Kidney (tissue), 14 donors: ENCODE results near the gene MARVELD1. TPM values are rescaled to one million over a fixed set of nuclear protein-coding genes. Genes with fewer than 3 reads are reported as not detected.

Experiments used
- DNase-seq, 5 donors: peaks; one replicate each; pipeline ENCODE4 v3.0.0-alpha.2; 2013 to 2020
- FAIRE-seq: peaks from 2 replicates; lab custom pipeline; 2012; peaks lifted over from hg19 to GRCh38; lab: Jason Lieb, UNC
- H3K27ac ChIP-seq, 2 donors: one replicate each; pipeline ENCODE4 v1.7.0; 2013; ENCODE audit warnings: low read depth in 2 of 2, low read length in 2 of 2, inconsistent platforms in 1 of 2
- H3K27me3 ChIP-seq: one replicate; pipeline ENCODE4 v1.7.1; 2013; ENCODE audit warnings: low read length, inconsistent platforms; ENCODE audit not compliant: control insufficient read depth, insufficient read depth
- H3K36me3 ChIP-seq, 3 donors: one replicate each; pipeline versions ENCODE4 v1.7.0 to v1.7.1; 2013; ENCODE audit warnings: low read length in 3 of 3, control low read depth in 1 of 3, inconsistent platforms in 1 of 3; ENCODE audit not compliant: insufficient read depth in 3 of 3, control insufficient read depth in 2 of 3
- H3K4me1 ChIP-seq, 3 donors: one replicate each; pipeline versions ENCODE4 v1.7.0 to v1.7.1; 2013; ENCODE audit warnings: low read length in 3 of 3, inconsistent platforms in 1 of 3, low read depth in 1 of 3; ENCODE audit not compliant: control insufficient read depth in 2 of 3, insufficient read depth in 2 of 3
- H3K4me3 ChIP-seq, 3 donors: one replicate each; pipeline versions ENCODE4 v1.7.0 to v1.8.1; 2013; ENCODE audit warnings: low read length in 3 of 3, control low read depth in 1 of 3, inconsistent platforms in 1 of 3
- H3K9ac ChIP-seq, 3 donors: one replicate each; pipeline versions ENCODE4 v1.7.0 to v1.7.1; 2013; ENCODE audit warnings: low read length in 3 of 3, control low read depth in 1 of 3, inconsistent platforms in 1 of 3
- H3K9me3 ChIP-seq, 3 donors: one replicate each; pipeline versions ENCODE4 v1.7.0 to v1.7.1; 2013; ENCODE audit warnings: low read length in 3 of 3, control low read depth in 1 of 3, inconsistent platforms in 1 of 3; ENCODE audit not compliant: control insufficient read depth in 2 of 3, insufficient read depth in 1 of 3
- intact Hi-C: fragments of 100-400 bp; cut with DNase I; formaldehyde crosslinking; loops from one replicate; pipeline ENCODE4 v1.11.1; 2022
- polyA plus RNA-seq: library from polyadenylated mRNA; stranded (reverse); fragments of 350-450 nt; fragmentation: Illumina TruSeq; extraction: RNeasy Lipid Tissue Mini Kit (QIAGEN cat#74804); gene quantifications from one replicate; pipeline ENCODE4 v1.2.3, GENCODE V29; 2014; ENCODE audit warnings: low read depth, low replicate concordance; ENCODE audit not compliant: insufficient read depth
- total RNA-seq: library from RNA; stranded (reverse); fragmentation: NEBNext Ultra II Directional; extraction: Animal tissue kit (Norgen Biotek cat#: 25700); gene quantifications from one replicate; pipeline ENCODE4 v1.2.1, GENCODE V29; 2021
- TF ChIP-seq, protein P1 (sequence below): IDR thresholded peaks from 3 replicates; pipeline ENCODE4 v1.5.1; 2012; ENCODE audit warnings: mild to moderate bottlenecking, moderate library complexity, borderline replicate concordance; ENCODE audit not compliant: insufficient read depth; ENCODE audit errors: extremely low read depth
- donor health status: control.
- donor health status: control.
- donor health status: control.
- donor health status: control.
- donor health status: control.
- donor health status: DM: yes; HTN: yes; CAD: no.
- donor health status: Normal renal cell carcinoma (clear cell type).

The MARVELD1 gene
- total and polyA plus RNA-seq, 2 donors from 2014 or later: 8.3 to 43.2 TPM

DNA sequence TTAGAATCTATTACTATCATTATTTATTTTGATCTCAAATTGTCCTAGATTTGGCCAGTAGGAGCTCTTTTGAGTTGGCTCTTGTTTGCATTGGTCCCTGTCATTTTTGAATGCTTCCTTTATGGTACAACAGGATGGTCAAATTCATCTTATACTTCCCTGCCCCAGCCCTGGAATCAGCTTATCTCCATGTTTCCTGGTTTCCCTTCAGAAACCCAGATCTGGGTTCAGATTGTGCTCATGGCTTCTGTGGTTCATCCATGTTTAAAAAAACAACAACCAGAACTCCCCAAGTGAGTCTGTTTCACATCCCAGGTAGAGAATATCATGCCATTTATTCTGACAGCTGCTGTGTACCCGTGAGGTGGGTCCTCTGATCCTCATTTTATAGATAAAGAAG is 34.0 kb downstream of the MARVELD1 start:
- Histone ChIP-seq H3K4me1 (peaks cover 0 to 4% (median 0%) of the 10 kb centered on the region in 3 donors), H3K27ac (no peak overlapping the region), H3K9ac (no peak overlapping the region), H3K4me3 (no peak overlapping the region), H3K27me3 (no peaks in the 10 kb centered on the region), H3K36me3 (peaks cover 7 to 61% (median 60%) of the 10 kb centered on the region in 3 donors), H3K9me3 (no peaks in the 10 kb centered on the region)
- TF ChIP-seq, protein P1, sequence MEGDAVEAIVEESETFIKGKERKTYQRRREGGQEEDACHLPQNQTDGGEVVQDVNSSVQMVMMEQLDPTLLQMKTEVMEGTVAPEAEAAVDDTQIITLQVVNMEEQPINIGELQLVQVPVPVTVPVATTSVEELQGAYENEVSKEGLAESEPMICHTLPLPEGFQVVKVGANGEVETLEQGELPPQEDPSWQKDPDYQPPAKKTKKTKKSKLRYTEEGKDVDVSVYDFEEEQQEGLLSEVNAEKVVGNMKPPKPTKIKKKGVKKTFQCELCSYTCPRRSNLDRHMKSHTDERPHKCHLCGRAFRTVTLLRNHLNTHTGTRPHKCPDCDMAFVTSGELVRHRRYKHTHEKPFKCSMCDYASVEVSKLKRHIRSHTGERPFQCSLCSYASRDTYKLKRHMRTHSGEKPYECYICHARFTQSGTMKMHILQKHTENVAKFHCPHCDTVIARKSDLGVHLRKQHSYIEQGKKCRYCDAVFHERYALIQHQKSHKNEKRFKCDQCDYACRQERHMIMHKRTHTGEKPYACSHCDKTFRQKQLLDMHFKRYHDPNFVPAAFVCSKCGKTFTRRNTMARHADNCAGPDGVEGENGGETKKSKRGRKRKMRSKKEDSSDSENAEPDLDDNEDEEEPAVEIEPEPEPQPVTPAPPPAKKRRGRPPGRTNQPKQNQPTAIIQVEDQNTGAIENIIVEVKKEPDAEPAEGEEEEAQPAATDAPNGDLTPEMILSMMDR: no peak
- intact Hi-C loops: no loop called here
- DNase-seq (no peak), FAIRE-seq (no peak)

DNA sequence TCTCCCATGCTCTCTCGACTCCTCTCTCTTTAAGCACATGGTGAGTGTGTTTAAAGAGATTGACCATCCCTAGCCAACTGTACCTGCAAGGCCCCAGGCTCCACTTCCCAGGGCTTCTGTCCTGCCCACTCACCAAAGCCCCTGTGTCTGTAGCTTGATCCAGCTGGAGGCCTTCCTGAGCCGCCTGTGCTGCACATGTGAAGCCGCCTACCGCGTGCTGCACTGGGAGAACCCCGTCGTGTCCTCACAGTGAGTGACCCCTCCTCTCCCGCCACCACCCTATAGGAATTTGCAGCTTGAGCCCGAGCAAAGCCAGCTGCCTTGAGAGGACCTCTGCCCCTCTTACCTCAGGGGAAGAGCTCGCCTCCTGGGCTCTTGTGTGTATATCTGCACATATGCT is 34.6 kb downstream of the MARVELD1 start:
- no peak overlapping the region for H3K27ac ChIP-seq
- no peak overlapping the region for H3K9ac ChIP-seq
- TF ChIP-seq, protein P1: no peak
- peaks cover 0 to 4% (median 0%) of the 10 kb centered on the region in 3 donors for H3K4me1 ChIP-seq
- FAIRE-seq (no peak), DNase-seq (no peak)
- H3K27me3 ChIP-seq: no peaks in the 10 kb centered on the region
- intact Hi-C loops: no loop called here
- peaks cover 7 to 65% (median 56%) of the 10 kb centered on the region in 3 donors for H3K36me3 ChIP-seq
- no peak overlapping the region for H3K4me3 ChIP-seq
- H3K9me3 ChIP-seq: no peaks in the 10 kb centered on the region

DNA sequence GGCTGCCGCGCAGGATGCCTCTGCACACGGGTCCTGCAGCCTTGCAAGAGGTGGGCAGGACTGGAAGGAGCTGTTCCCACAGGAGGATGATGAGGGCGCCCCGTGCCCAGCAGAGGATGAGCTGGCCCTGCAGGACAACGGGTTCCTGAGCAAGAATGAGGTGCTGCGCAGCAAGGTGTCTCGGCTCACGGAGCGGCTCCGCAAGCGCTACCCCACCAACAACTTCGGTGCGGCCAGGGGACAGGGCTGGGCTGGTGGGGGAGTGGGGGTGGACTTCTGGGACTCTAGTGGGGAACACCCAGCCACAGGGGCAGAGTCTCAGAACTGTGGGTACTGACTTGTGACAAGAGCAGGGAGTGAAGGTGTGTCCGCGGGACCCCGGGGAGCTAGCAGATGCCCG is 39.4 kb downstream of the MARVELD1 start:
- Histone ChIP-seq H3K9ac (no peak overlapping the region), H3K36me3 (peaks cover 4 to 88% (median 57%) of the 10 kb centered on the region in 3 donors), H3K9me3 (no peaks in the 10 kb centered on the region), H3K27ac (no peak overlapping the region), H3K4me3 (no peak overlapping the region), H3K4me1 (no peaks in the 10 kb centered on the region), H3K27me3 (no peaks in the 10 kb centered on the region)
- TF ChIP-seq, protein P1: no peak
- DNase-seq (no peak), FAIRE-seq (no peak)
- intact Hi-C loops: no loop called here

DNA sequence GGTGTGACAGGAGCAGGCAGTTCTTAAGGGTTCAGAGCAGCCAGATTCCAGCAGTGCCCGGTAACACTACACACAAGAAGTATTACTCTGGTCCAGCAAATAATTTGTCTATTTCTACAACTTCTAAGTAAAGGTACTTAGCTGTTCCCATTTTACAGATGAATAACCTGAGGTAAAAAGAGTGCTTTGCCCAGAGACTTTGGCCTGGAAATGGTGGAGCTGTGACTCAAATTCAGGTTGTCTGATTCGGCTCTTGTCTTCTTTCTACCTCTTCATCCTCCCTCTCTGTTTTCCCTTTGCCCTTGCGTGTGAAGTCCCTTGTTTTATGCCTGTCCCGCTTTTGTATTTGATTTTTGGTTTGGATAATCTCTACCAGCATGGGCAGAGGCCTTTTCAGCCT is 41.2 kb downstream of the MARVELD1 start:
- DNase-seq: no peak
- Histone ChIP-seq H3K27me3 (no peaks in the 10 kb centered on the region), H3K9me3 (no peaks in the 10 kb centered on the region), H3K36me3 (peaks cover 4 to 75% (median 46%) of the 10 kb centered on the region in 3 donors), H3K9ac (no peak overlapping the region), H3K4me1 (no peaks in the 10 kb centered on the region), H3K27ac (no peak overlapping the region), H3K4me3 (no peak overlapping the region)
- TF ChIP-seq, protein P1: no peak
- FAIRE-seq: no peak
- intact Hi-C loops: no loop called here
